H1 (cell line): Measurements from ENCODE around the gene JPH2. TPM values are rescaled to one million over a fixed set of nuclear protein-coding genes. Genes with fewer than 3 reads are reported as not detected.
A peak's percentile ranks its signal among the peaks of the same experiment; 100 is the strongest.

ENCODE experiments used
- CTCF ChIA-PET: fragments of 300-600 bp; sonication (Branson Sonifier 250); formaldehyde crosslinking; loops from one replicate; lab custom pipeline; 2021; ENCODE audit not compliant: partially characterized antibody; lab: Charles Lee
- POLR2A ChIA-PET: fragments of 300-600 bp; sonication (Branson Sonifier 250); formaldehyde crosslinking; loops from one replicate; lab custom pipeline; 2021; ENCODE audit warnings: inconsistent platforms; ENCODE audit not compliant: partially characterized antibody; lab: Charles Lee
- DNase-seq, 2 experiments: peaks; one replicate each; pipeline versions ENCODE4 v3.0.0 to v3.0.0-alpha.2; 2010 to 2022; ENCODE audit warnings: low spot score in 2 of 2, low read depth in 1 of 2, mixed read lengths in 1 of 2
- FAIRE-seq: peaks from 2 replicates; lab custom pipeline; 2011; peaks lifted over from hg19 to GRCh38; lab: Jason Lieb, UNC
- H2AFZ ChIP-seq: 2 replicates; pipeline ENCODE4 v1.8.1; 2012; ENCODE audit warnings: low read length, inconsistent platforms
- H2AK5ac ChIP-seq: 2 replicates; pipeline ENCODE4 v1.6.1; 2013; ENCODE audit warnings: low read depth, low read length
- H2BK120ac ChIP-seq: replicated peaks from 2 replicates; pipeline ENCODE3; 2013; ENCODE audit warnings: low read depth, low read length, inconsistent platforms
- H2BK12ac ChIP-seq: 2 replicates; pipeline ENCODE4 v1.6.1; 2013; ENCODE audit warnings: low read depth, low read length
- H2BK15ac ChIP-seq: 2 replicates; pipeline ENCODE4 v1.6.1; 2013; ENCODE audit warnings: low read length
- H2BK20ac ChIP-seq: 2 replicates; pipeline ENCODE4 v1.6.1; 2013; ENCODE audit warnings: low read length
- H2BK5ac ChIP-seq: 2 replicates; pipeline ENCODE4 v1.6.1; 2013; ENCODE audit warnings: low read depth, low read length
- H3K14ac ChIP-seq: 2 replicates; pipeline ENCODE4 v1.6.1; 2013; ENCODE audit warnings: inconsistent platforms; ENCODE audit not compliant: insufficient read length
- H3K18ac ChIP-seq: 2 replicates; pipeline ENCODE4 v1.6.1; 2013; ENCODE audit warnings: low read length; ENCODE audit errors: extremely low read depth
- H3K23ac ChIP-seq: 2 replicates; pipeline ENCODE4 v1.6.1; 2013; ENCODE audit warnings: inconsistent platforms; ENCODE audit not compliant: insufficient read length
- H3K23me2 ChIP-seq: 2 replicates; pipeline ENCODE4 v1.6.1; 2013; ENCODE audit warnings: low read depth, low read length
- H3K27ac ChIP-seq: 2 replicates; pipeline ENCODE4 v1.6.1; 2011; ENCODE audit warnings: low read depth, low read length, inconsistent platforms
- H3K27me3 ChIP-seq, 4 experiments: replicated peaks in 1 of 4; 1 replicate in 1 of 4; 2 replicates in 3 of 4; pipeline versions ENCODE4 v1.6.1 to v1.8.1; 2011 to 2013; ENCODE audit warnings: low read length in 3 of 4, mild to moderate bottlenecking in 3 of 4, inconsistent platforms in 2 of 4, mixed read lengths in 2 of 4, moderate library complexity in 1 of 4; ENCODE audit not compliant: control insufficient read depth in 3 of 4, insufficient read depth in 3 of 4; ENCODE audit errors: extremely low read depth in 1 of 4
- H3K36me3 ChIP-seq, 4 experiments: 2 replicates each; pipeline versions ENCODE4 v1.6.1 to v1.8.1; 2011 to 2013; ENCODE audit warnings: mild to moderate bottlenecking in 4 of 4, low read length in 3 of 4, moderate library complexity in 2 of 4, control low read depth in 1 of 4, inconsistent platforms in 1 of 4; ENCODE audit not compliant: insufficient read depth in 4 of 4, control insufficient read depth in 2 of 4
- H3K4ac ChIP-seq: replicated peaks from 2 replicates; pipeline ENCODE3; 2013; ENCODE audit warnings: low read length, low read depth, mixed read lengths, inconsistent platforms; ENCODE audit not compliant: insufficient read length
- H3K4me1 ChIP-seq, 4 experiments: replicated peaks in 1 of 4; 1 replicate in 1 of 4; 2 replicates in 3 of 4; pipeline versions ENCODE4 v1.6.1 to v1.8.1; 2011 to 2013; ENCODE audit warnings: low read length in 3 of 4, inconsistent platforms in 2 of 4, mixed read lengths in 1 of 4; ENCODE audit not compliant: insufficient read depth in 4 of 4, control insufficient read depth in 3 of 4
- H3K4me2 ChIP-seq, 2 experiments: 2 replicates each; pipeline versions ENCODE4 v1.6.1 to v1.8.1; 2011 to 2013; ENCODE audit warnings: low read depth in 2 of 2, low read length in 2 of 2, control low read depth in 1 of 2, inconsistent platforms in 1 of 2, mild to moderate bottlenecking in 1 of 2; ENCODE audit not compliant: insufficient read depth in 1 of 2
- H3K4me3 ChIP-seq, 4 experiments: fragments of 200-600, 300-600 bp in 1 of 4; sonication (generic), shearing (Covaris generic), sonication (Bioruptor Twin) in 1 of 4; 2 replicates each; pipeline versions ENCODE4 v1.5.1 to v1.8.1; 2011 to 2016; ENCODE audit warnings: low read length in 4 of 4, low read depth in 3 of 4, control low read depth in 2 of 4, inconsistent platforms in 2 of 4, mild to moderate bottlenecking in 2 of 4, mixed read lengths in 1 of 4, moderate library complexity in 1 of 4; ENCODE audit not compliant: insufficient read depth in 2 of 4; ENCODE audit errors: extremely low read depth in 1 of 4
- H3K56ac ChIP-seq: replicated peaks from 2 replicates; pipeline ENCODE3; 2013; ENCODE audit warnings: low read depth, mild to moderate bottlenecking, mixed read lengths, low read length, inconsistent platforms; ENCODE audit not compliant: insufficient read length
- H3K79me1 ChIP-seq: 2 replicates; pipeline ENCODE4 v1.6.1; 2013; ENCODE audit warnings: low read depth, low read length, control low read depth
- H3K79me2 ChIP-seq, 2 experiments: 2 replicates each; pipeline versions ENCODE4 v1.6.1 to v1.8.1; 2012 to 2013; ENCODE audit warnings: low read length in 2 of 2, mild to moderate bottlenecking in 2 of 2, inconsistent platforms in 1 of 2; ENCODE audit not compliant: insufficient read depth in 2 of 2, control insufficient read depth in 1 of 2
- H3K9ac ChIP-seq, 4 experiments: replicated peaks in 1 of 4; 1 replicate in 1 of 4; 2 replicates in 3 of 4; pipeline versions ENCODE4 v1.6.1 to v1.8.1; 2011 to 2013; ENCODE audit warnings: low read depth in 3 of 4, low read length in 3 of 4, control low read depth in 2 of 4, mild to moderate bottlenecking in 2 of 4, moderate library complexity in 2 of 4, inconsistent platforms in 1 of 4; ENCODE audit errors: extremely low read depth in 1 of 4
- H3K9me3 ChIP-seq, 2 experiments: 2 replicates each; pipeline versions ENCODE4 v1.6.1 to v1.8.1; 2012 to 2013; ENCODE audit warnings: mild to moderate bottlenecking in 2 of 2, moderate library complexity in 2 of 2, control low read depth in 1 of 2, inconsistent platforms in 1 of 2, low read depth in 1 of 2, low read length in 1 of 2, mixed read lengths in 1 of 2; ENCODE audit not compliant: insufficient read depth in 2 of 2
- H4K20me1 ChIP-seq, 2 experiments: replicated peaks in 1 of 2; 2 replicates each; pipeline versions ENCODE3 to v1.8.1; 2011 to 2013; ENCODE audit warnings: inconsistent platforms in 2 of 2, low read length in 2 of 2, mild to moderate bottlenecking in 1 of 2; ENCODE audit not compliant: insufficient read depth in 2 of 2, control insufficient read depth in 1 of 2
- H4K5ac ChIP-seq: 2 replicates; pipeline ENCODE4 v1.6.1; 2013; ENCODE audit warnings: low read length, low read depth, mixed read lengths, inconsistent platforms; ENCODE audit not compliant: insufficient read length
- H4K8ac ChIP-seq: 2 replicates; pipeline ENCODE4 v1.8.0; 2013; ENCODE audit warnings: mild to moderate bottlenecking, moderate library complexity, low read length, inconsistent platforms; ENCODE audit not compliant: insufficient read depth; ENCODE audit errors: extremely low read depth
- H4K91ac ChIP-seq: replicated peaks from 2 replicates; pipeline ENCODE3; 2013; ENCODE audit warnings: low read length, mixed read lengths, inconsistent platforms; ENCODE audit not compliant: insufficient read length
- CHD1 ChIP-seq: IDR thresholded peaks from 2 replicates; pipeline ENCODE4 v1.6.1; 2012; ENCODE audit warnings: low read depth, low read length, improper control_type of control experiment
- RFX5 ChIP-seq: IDR thresholded peaks from 2 replicates; pipeline ENCODE4 v1.6.1; 2011; ENCODE audit warnings: low read depth, low read length, improper control_type of control experiment, borderline replicate concordance
- SP1 ChIP-seq: IDR thresholded peaks from 2 replicates; pipeline ENCODE4 v1.6.1; 2011; ENCODE audit warnings: low read depth, low read length
- WGBS, 2 experiments: shearing (Covaris generic) in 1 of 2; methylation state at CpG; one replicate each; pipeline versions ENCODE4 v1.1.6 to v1.1.7; 2013 to 2015; ENCODE audit warnings: low lambda C conversion rate in 2 of 2, mixed read lengths in 2 of 2, inconsistent platforms in 1 of 2, low coverage in 1 of 2, missing lambda C conversion rate in 1 of 2; ENCODE audit not compliant: insufficient replicate concordance in 2 of 2, insufficient coverage in 1 of 2, insufficient read length in 1 of 2; ENCODE audit errors: extremely low coverage in 1 of 2, missing lambda C conversion rate in 1 of 2; 5-methylcytosine and 5-hydroxymethylcytosine counted together
- polyA plus RNA-seq, 7 experiments: library from polyadenylated mRNA; depleted of rRNA in 3 of 7; stranded (reverse) in 5 of 7; unstranded in 2 of 7; fragments of >200 nt in 5 of 7; fragments of 200-250 nt in 2 of 7; gene quantifications; 1 replicate in 5 of 7; 2 replicates in 1 of 7; 4 replicates in 1 of 7; pipeline versions ENCODE4 v1.2.1 to v1.2.3, GENCODE V29; 2011 to 2013; ENCODE audit warnings: missing spikeins in 2 of 7, mixed read lengths in 2 of 7
- total RNA-seq: library from RNA; stranded (reverse); fragmentation: NEBNext Ultra II Directional; extraction: Animal tissue kit (Norgen Biotek cat#: 25700); gene quantifications from 2 replicates; pipeline ENCODE4 v1.2.1, GENCODE V29; 2021

The JPH2 gene
- total and polyA plus RNA-seq, 2 of the 8 experiments (the other 6 are each of a cell fraction or from before 2014, with no cell fraction given) = 0.59 to 1.3 TPM

- H2AFZ ChIP-seq = no peak overlapping the region
Observed at GRCh38 chr20:44138867-44139266, 48.1 kb downstream of the JPH2 start.

More at GRCh38 chr20:44138867-44139266, 48.1 kb downstream of the JPH2 start:
- Histone ChIP-seq H3K79me2 (no peaks in the 10 kb centered on the region), H3K4me1 (peaks cover 0 to 4% (median 2%) of the 10 kb centered on the region in 4 experiments; a peak in 3 of 7 replicates), H3K4me3 (no peak overlapping the region), H4K91ac (no peak overlapping the region), H3K27me3 (no peaks in the 10 kb centered on the region), H2BK12ac (no peak overlapping the region), H3K79me1 (no peaks in the 10 kb centered on the region), H2BK5ac (0 out of 2 replicates have a peak overlapping the region, but pooled peaks have one; percentile 3)
- POLR2A ChIA-PET = no interaction called here
- no peak for DNase-seq
- CTCF ChIA-PET = interaction anchor here (0.6 to 3.0 kb wide), 3 partner anchors 10 to 642 kb away, joined by 3 to 17 read pairs (median 3); no protein-coding TSS in a partner anchor
- no peak for TF ChIP-seq RFX5
- TF ChIP-seq SP1 = no peak
- no peak for TF ChIP-seq CHD1
- TF ChIP-seq, all 59 proteins: peak for 0
- no peak overlapping the region for H3K18ac ChIP-seq
- H2BK15ac ChIP-seq = no peak overlapping the region
- H3K27ac ChIP-seq = no peak overlapping the region
- no peak overlapping the region for H3K56ac ChIP-seq
- peak overlapping the region; percentile 58 for H3K4ac ChIP-seq
- peak overlapping the region; percentile 69; the same call in 1 of the 2 replicates for H4K8ac ChIP-seq
- no peak overlapping the region; a peak in 1 of 7 replicates for H3K9ac ChIP-seq
- FAIRE-seq = no peak
- WGBS, 2 experiments = 93% methylated on average over 10 of the region's 10 CpGs; no CpG with 5 or more reads in 1 of the 2 experiments
- no peak overlapping the region for H2AK5ac ChIP-seq
- no peak overlapping the region for H3K14ac ChIP-seq
- no peaks in the 10 kb centered on the region for H3K9me3 ChIP-seq
- no peak overlapping the region for H2BK20ac ChIP-seq
- H3K23ac ChIP-seq = no peak overlapping the region
- H4K5ac ChIP-seq = no peak overlapping the region
- no peaks in the 10 kb centered on the region for H3K23me2 ChIP-seq
- no peaks in the 10 kb centered on the region for H3K36me3 ChIP-seq
- H4K20me1 ChIP-seq = no peaks in the 10 kb centered on the region
- H2BK120ac ChIP-seq = no peak overlapping the region
- H3K4me2 ChIP-seq = no peak overlapping the region
